GM12878 (cell line): Measurements from ENCODE around the gene PLAC8. TPM values are rescaled to one million over a fixed set of nuclear protein-coding genes. Genes with fewer than 3 reads are reported as not detected.

Experiments used
- ATAC-seq: fragments of 200-7000 bp; cut with Tn5 transposase; 3 replicates; pipeline ENCODE4 v1.9.1; 2020; ENCODE audit warnings: mild to moderate bottlenecking, moderate library complexity
- BruUV-seq: library from RNA; stranded (reverse); fragments of 400-500 nt; replicated peaks from 2 replicates; lab custom pipeline; 2021; lab: Mats Ljungman, UMichigan
- CTCF ChIA-PET: fragments of 300-600 bp; sonication (Branson Sonifier 250); formaldehyde crosslinking; extraction: SDS; loops from one replicate; lab custom pipeline; 2021; ENCODE audit warnings: inconsistent platforms; lab: Yijun Ruan, JAX
- POLR2A ChIA-PET: fragments of 350-600 bp; formaldehyde crosslinking; extraction: SDS; loops from one replicate; lab custom pipeline; 2021; ENCODE audit warnings: inconsistent platforms; lab: Charles Lee
- RAD21 ChIA-PET: fragments of 300-600 bp; sonication (Branson Sonifier 250); formaldehyde crosslinking; loops from one replicate; lab custom pipeline; 2023; ENCODE audit warnings: antibody characterized with exemption; ENCODE audit not compliant: unreplicated experiment; lab: Charles Lee
- SMC1A ChIA-PET: fragments of 300-600 bp; sonication (Branson Sonifier 250); formaldehyde crosslinking; loops from one replicate; lab custom pipeline; 2023; ENCODE audit not compliant: unreplicated experiment, uncharacterized antibody; lab: Charles Lee
- DNase-seq: peaks from one replicate; pipeline ENCODE4 v3.0.0-alpha.2; 2011; ENCODE audit warnings: low read depth, low spot score
- FAIRE-seq: peaks from 3 replicates; lab custom pipeline; 2011; peaks lifted over from hg19 to GRCh38; lab: Jason Lieb, UNC
- H2AFZ ChIP-seq: 2 replicates; pipeline ENCODE4 v1.6.0; 2011; ENCODE audit warnings: low read depth, low read length, control low read depth; ENCODE audit not compliant: control insufficient read depth
- H3K27ac ChIP-seq: 2 replicates; pipeline ENCODE4 v1.5.1; 2011; ENCODE audit warnings: control low read depth; ENCODE audit not compliant: control insufficient read depth, insufficient read depth
- H3K27me3 ChIP-seq, 2 experiments: replicated peaks in 1 of 2; 2 replicates each; pipeline versions ENCODE4 v1.6.0 to v1.6.1; 2011; ENCODE audit warnings: low read length in 1 of 2; ENCODE audit not compliant: control insufficient read depth in 2 of 2, insufficient read depth in 2 of 2
- H3K36me3 ChIP-seq, 2 experiments: 2 replicates each; pipeline ENCODE4 v1.5.1; 2011; ENCODE audit warnings: low read length in 1 of 2; ENCODE audit not compliant: control insufficient read depth in 2 of 2, insufficient read depth in 2 of 2
- H3K4me1 ChIP-seq: 2 replicates; pipeline ENCODE4 v1.6.1; 2011; ENCODE audit warnings: mild to moderate bottlenecking, low read length, moderate library complexity, mixed read lengths; ENCODE audit not compliant: control insufficient read depth, insufficient read depth
- H3K4me2 ChIP-seq: 2 replicates; pipeline ENCODE4 v1.6.0; 2011; ENCODE audit warnings: control low read depth; ENCODE audit not compliant: control insufficient read depth, insufficient read depth
- H3K4me3 ChIP-seq: fragments of 200-600 bp; sonication (generic); 2 replicates; pipeline ENCODE4 v1.5.1; 2016
- H3K79me2 ChIP-seq: 2 replicates; pipeline ENCODE4 v1.6.0; 2011; ENCODE audit warnings: low read length; ENCODE audit not compliant: control insufficient read depth, insufficient read depth
- H3K9ac ChIP-seq: 2 replicates; pipeline ENCODE4 v1.8.0; 2011; ENCODE audit warnings: low read length, control low read depth, mixed read lengths; ENCODE audit not compliant: control insufficient read depth, insufficient read depth
- H3K9me3 ChIP-seq: replicated peaks from 3 replicates; pipeline ENCODE4 v1.5.1; 2011; ENCODE audit warnings: mild to moderate bottlenecking, low read length; ENCODE audit not compliant: control insufficient read depth, insufficient read depth
- H4K20me1 ChIP-seq: 2 replicates; pipeline ENCODE4 v1.6.0; 2011; ENCODE audit not compliant: control insufficient read depth, insufficient read depth
- FOXK2 ChIP-seq: fragments of 450-650 bp; IDR thresholded peaks from 2 replicates; pipeline ENCODE4 v1.6.1; 2017; ENCODE audit warnings: mild to moderate bottlenecking, moderate library complexity
- WGBS: methylation state at CpG from one replicate; pipeline ENCODE4 v1.1.6; 2016; ENCODE audit warnings: low lambda C conversion rate; ENCODE audit not compliant: insufficient replicate concordance, insufficient coverage; ENCODE audit errors: missing lambda C conversion rate; 5-methylcytosine and 5-hydroxymethylcytosine counted together
- in situ Hi-C: fragments of 300-500 bp; cut with MboI; formaldehyde crosslinking; loops from 9 replicates; pipeline ENCODE4 v1.14.3; 2018; ENCODE audit warnings: mixed read lengths
- intact Hi-C: fragments of 100-400 bp; cut with micrococcal nuclease; formaldehyde crosslinking; loops from one replicate; pipeline ENCODE4 v1.14.2; 2022; ENCODE audit not compliant: unreplicated experiment
- polyA plus RNA-seq, 11 experiments: library from polyadenylated mRNA; depleted of rRNA in 4 of 11; unstranded in 6 of 11; stranded (reverse) in 5 of 11; fragments of >200 nt; fragmentation: Nextera tagmentation in 4 of 11; fragmentation: Illumina TruSeq in 1 of 11; extraction: Ambion mirVana in 4 of 11; extraction: Trizol in 1 of 11; gene quantifications; 1 replicate in 1 of 11; 2 replicates in 10 of 11; pipeline versions ENCODE4 v1.2.1 to v1.2.3, GENCODE V29; 2011 to 2016; ENCODE audit warnings: inconsistent platforms in 2 of 11, missing spikeins in 2 of 11, low read depth in 1 of 11
- total RNA-seq, 4 experiments: library from RNA; depleted of rRNA in 3 of 4; stranded (reverse); fragments of >200 nt in 3 of 4; fragmentation: Illumina TruSeq in 1 of 4; extraction: Trizol in 1 of 4; gene quantifications; 2 replicates each; pipeline versions ENCODE4 v1.2.1 to v1.2.3, GENCODE V29; 2013 to 2021
- TF ChIP-seq, protein P1 (sequence below): IDR thresholded peaks from 2 replicates; pipeline ENCODE4 v1.6.1; 2012; ENCODE audit warnings: low read depth, low read length, improper control_type of control experiment
- TF ChIP-seq, protein P2 (sequence below): fragments of 450-650 bp; IDR thresholded peaks from 2 replicates; pipeline ENCODE4 v1.6.1; 2017; ENCODE audit warnings: mild to moderate bottlenecking, moderate library complexity
- TF ChIP-seq, protein P3 (sequence below): fragments of 450-650 bp; IDR thresholded peaks from 2 replicates; pipeline ENCODE4 v1.6.1; 2016; ENCODE audit warnings: mild to moderate bottlenecking
- TF ChIP-seq, protein P4 (sequence below): IDR thresholded peaks from 2 replicates; pipeline ENCODE4 v1.6.1; 2011; ENCODE audit warnings: borderline replicate concordance, low read depth, mild to moderate bottlenecking, moderate library complexity, mixed read lengths, low read length; ENCODE audit not compliant: insufficient read depth; ENCODE audit errors: extremely low read length

PLAC8 gene
- total and polyA plus RNA-seq, 10 of the 15 experiments (the other 5 are each of a cell fraction or from before 2014, with no cell fraction given), result 214 to 841 (median 348) TPM

DNA sequence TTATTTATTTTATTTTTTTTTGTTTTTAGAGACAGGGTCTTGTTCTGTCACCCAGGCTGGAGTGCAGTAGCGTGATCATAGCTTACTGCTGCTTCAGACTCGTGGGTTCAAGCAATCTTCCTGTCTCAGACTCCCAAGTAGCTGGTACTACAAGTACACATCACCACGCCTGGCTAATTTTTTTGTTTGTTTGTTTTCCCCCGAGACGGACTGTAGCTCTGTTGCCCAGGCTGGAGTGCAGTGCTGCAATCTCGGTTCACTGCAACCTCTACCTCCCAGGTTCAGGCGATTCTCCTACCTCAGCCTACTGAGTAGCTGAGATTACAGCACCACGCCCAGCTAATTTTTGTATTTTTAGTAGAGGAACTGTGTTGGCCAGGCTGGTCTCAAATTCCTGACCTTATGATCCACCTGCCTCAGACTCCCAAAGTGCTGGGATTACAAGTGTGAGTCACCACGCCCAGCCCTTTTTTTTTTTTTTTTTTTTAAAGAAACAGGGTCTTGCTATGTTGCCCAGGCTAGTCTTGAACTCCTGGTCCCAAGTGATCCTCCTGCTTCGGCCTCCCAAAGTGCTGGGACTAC lies 47.4 kb downstream of the PLAC8 start:
- Histone ChIP-seq H3K9me3 (no peaks in the 10 kb centered on the region), H2AFZ (no peak overlapping the region), H3K9ac (no peak overlapping the region), H4K20me1 (no peaks in the 10 kb centered on the region), H3K27ac (no peak overlapping the region), H3K36me3 (peaks cover 3 to 15% of the 10 kb centered on the region in 2 experiments), H3K79me2 (no peaks in the 10 kb centered on the region), H3K4me2 (no peak overlapping the region), H3K27me3 (no peaks in the 10 kb centered on the region), H3K4me1 (no peaks in the 10 kb centered on the region), H3K4me3 (no peak overlapping the region)
- WGBS, result 83% methylated on average over 10 of the region's 10 CpGs
- ATAC-seq (no peak), DNase-seq (no peak), FAIRE-seq (no peak)
- in situ Hi-C loops, result loop anchor here (25.0 kb wide), 1 partner anchor 570 kb away; no protein-coding TSS in a partner anchor
- ChIA-PET RAD21 (interaction anchor here (0.9 kb wide), 1 partner anchor 214 kb away, joined by 4 read pairs; no protein-coding TSS in a partner anchor), CTCF (interaction anchor here (1.6 to 2.0 kb wide), 2 partner anchors 16 to 216 kb away, joined by 3 to 13 read pairs; no protein-coding TSS in a partner anchor), POLR2A (interaction anchor here (0.7 kb wide), 1 partner anchor 9 kb away, joined by 4 read pairs; no protein-coding TSS in a partner anchor), SMC1A (interaction anchor here (1.8 kb wide), 1 partner anchor 215 kb away, joined by 8 read pairs; no protein-coding TSS in a partner anchor)
- no TSS peak for BruUV-seq
- TF ChIP-seq, protein P1, sequence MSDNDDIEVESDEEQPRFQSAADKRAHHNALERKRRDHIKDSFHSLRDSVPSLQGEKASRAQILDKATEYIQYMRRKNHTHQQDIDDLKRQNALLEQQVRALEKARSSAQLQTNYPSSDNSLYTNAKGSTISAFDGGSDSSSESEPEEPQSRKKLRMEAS, result no peak
- TF ChIP-seq, protein P2, sequence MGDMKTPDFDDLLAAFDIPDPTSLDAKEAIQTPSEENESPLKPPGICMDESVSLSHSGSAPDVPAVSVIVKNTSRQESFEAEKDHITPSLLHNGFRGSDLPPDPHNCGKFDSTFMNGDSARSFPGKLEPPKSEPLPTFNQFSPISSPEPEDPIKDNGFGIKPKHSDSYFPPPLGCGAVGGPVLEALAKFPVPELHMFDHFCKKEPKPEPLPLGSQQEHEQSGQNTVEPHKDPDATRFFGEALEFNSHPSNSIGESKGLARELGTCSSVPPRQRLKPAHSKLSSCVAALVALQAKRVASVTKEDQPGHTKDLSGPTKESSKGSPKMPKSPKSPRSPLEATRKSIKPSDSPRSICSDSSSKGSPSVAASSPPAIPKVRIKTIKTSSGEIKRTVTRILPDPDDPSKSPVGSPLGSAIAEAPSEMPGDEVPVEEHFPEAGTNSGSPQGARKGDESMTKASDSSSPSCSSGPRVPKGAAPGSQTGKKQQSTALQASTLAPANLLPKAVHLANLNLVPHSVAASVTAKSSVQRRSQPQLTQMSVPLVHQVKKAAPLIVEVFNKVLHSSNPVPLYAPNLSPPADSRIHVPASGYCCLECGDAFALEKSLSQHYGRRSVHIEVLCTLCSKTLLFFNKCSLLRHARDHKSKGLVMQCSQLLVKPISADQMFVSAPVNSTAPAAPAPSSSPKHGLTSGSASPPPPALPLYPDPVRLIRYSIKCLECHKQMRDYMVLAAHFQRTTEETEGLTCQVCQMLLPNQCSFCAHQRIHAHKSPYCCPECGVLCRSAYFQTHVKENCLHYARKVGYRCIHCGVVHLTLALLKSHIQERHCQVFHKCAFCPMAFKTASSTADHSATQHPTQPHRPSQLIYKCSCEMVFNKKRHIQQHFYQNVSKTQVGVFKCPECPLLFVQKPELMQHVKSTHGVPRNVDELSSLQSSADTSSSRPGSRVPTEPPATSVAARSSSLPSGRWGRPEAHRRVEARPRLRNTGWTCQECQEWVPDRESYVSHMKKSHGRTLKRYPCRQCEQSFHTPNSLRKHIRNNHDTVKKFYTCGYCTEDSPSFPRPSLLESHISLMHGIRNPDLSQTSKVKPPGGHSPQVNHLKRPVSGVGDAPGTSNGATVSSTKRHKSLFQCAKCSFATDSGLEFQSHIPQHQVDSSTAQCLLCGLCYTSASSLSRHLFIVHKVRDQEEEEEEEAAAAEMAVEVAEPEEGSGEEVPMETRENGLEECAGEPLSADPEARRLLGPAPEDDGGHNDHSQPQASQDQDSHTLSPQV, result no peak
- TF ChIP-seq, protein P3, sequence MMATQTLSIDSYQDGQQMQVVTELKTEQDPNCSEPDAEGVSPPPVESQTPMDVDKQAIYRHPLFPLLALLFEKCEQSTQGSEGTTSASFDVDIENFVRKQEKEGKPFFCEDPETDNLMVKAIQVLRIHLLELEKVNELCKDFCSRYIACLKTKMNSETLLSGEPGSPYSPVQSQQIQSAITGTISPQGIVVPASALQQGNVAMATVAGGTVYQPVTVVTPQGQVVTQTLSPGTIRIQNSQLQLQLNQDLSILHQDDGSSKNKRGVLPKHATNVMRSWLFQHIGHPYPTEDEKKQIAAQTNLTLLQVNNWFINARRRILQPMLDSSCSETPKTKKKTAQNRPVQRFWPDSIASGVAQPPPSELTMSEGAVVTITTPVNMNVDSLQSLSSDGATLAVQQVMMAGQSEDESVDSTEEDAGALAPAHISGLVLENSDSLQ, result no peak
- TF ChIP-seq FOXK2, result no peak
- TF ChIP-seq, protein P4, sequence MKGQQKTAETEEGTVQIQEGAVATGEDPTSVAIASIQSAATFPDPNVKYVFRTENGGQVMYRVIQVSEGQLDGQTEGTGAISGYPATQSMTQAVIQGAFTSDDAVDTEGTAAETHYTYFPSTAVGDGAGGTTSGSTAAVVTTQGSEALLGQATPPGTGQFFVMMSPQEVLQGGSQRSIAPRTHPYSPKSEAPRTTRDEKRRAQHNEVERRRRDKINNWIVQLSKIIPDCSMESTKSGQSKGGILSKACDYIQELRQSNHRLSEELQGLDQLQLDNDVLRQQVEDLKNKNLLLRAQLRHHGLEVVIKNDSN, result no peak
- intact Hi-C loops, result no loop called here
